HepG2 (cell line): ENCODE data around the gene SLFN11. TPM values are rescaled to one million over a fixed set of nuclear protein-coding genes. Genes with fewer than 3 reads are reported as not detected.

Experiments used
- ATAC-seq: fragments of 200-7000 bp; cut with Tn5 transposase; 3 replicates; pipeline ENCODE4 v1.9.1; 2020; ENCODE audit warnings: mild to moderate bottlenecking, moderate library complexity
- BruUV-seq: library from RNA; stranded (reverse); fragments of 400-500 nt; replicated peaks from 2 replicates; lab custom pipeline; 2021; lab: Mats Ljungman, UMichigan
- CTCF ChIA-PET: fragments of 300-600 bp; formaldehyde crosslinking; extraction: SDS; loops from one replicate; lab custom pipeline; 2021; ENCODE audit warnings: low total read pairs, inconsistent platforms, low intra/inter-chr PET ratio; lab: Yijun Ruan, JAX
- POLR2A ChIA-PET: fragments of 350-600 bp; sonication (Branson Sonifier 250); formaldehyde crosslinking; loops from one replicate; lab custom pipeline; 2020; ENCODE audit warnings: antibody characterized with exemption, inconsistent platforms; lab: Yijun Ruan, JAX
- DNase-seq: peaks from one replicate; pipeline ENCODE4 v3.0.0-alpha.2; 2015; ENCODE audit warnings: low spot score
- FAIRE-seq: peaks from 3 replicates; lab custom pipeline; 2011; peaks lifted over from hg19 to GRCh38; lab: Jason Lieb, UNC
- H2AFZ ChIP-seq: one replicate; pipeline ENCODE4 v1.6.1; 2011; ENCODE audit warnings: low read length, inconsistent platforms
- H3K27ac ChIP-seq: fragments of 300-600 bp; 3 replicates; pipeline ENCODE4 v1.8.0; 2011; ENCODE audit warnings: mixed run types, mild to moderate bottlenecking, mixed read lengths, low read length, inconsistent platforms; ENCODE audit not compliant: insufficient read depth; ENCODE audit errors: extremely low read length
- H3K27me3 ChIP-seq, 2 experiments: fragments of 200-600 bp in 1 of 2; 2 replicates in 1 of 2; 3 replicates in 1 of 2; pipeline versions ENCODE4 v1.6.0 to v1.8.0; 2011; ENCODE audit warnings: low read length in 2 of 2, mild to moderate bottlenecking in 2 of 2, moderate library complexity in 2 of 2, inconsistent platforms in 1 of 2; ENCODE audit not compliant: insufficient read depth in 2 of 2, control insufficient read depth in 1 of 2
- H3K36me3 ChIP-seq, 2 experiments: fragments of 200-600 bp in 1 of 2; replicated peaks in 1 of 2; 2 replicates in 1 of 2; 3 replicates in 1 of 2; pipeline versions ENCODE4 v1.5.1 to v1.8.0; 2011; ENCODE audit warnings: low read length in 2 of 2, inconsistent platforms in 1 of 2; ENCODE audit not compliant: insufficient read depth in 2 of 2, control insufficient read depth in 1 of 2
- H3K4me1 ChIP-seq: 2 replicates; pipeline ENCODE4 v1.5.1; 2012; ENCODE audit warnings: low read length, inconsistent platforms; ENCODE audit not compliant: insufficient read depth
- H3K4me2 ChIP-seq: 2 replicates; pipeline ENCODE4 v1.6.0; 2011; ENCODE audit warnings: low read depth, low read length, inconsistent platforms
- H3K4me3 ChIP-seq, 3 experiments: fragments of 200-600 bp in 1 of 3; sonication (generic), shearing (Covaris generic) in 1 of 3; replicated peaks in 1 of 3; 2 replicates each; pipeline ENCODE4 v1.5.1; 2011 to 2016; ENCODE audit warnings: low read length in 3 of 3, inconsistent platforms in 2 of 3, low read depth in 2 of 3, mild to moderate bottlenecking in 2 of 3, control low read depth in 1 of 3, mixed read lengths in 1 of 3; ENCODE audit not compliant: insufficient read depth in 1 of 3
- H3K79me2 ChIP-seq: one replicate; pipeline ENCODE4 v1.6.1; 2011; ENCODE audit warnings: low read length, inconsistent platforms; ENCODE audit not compliant: insufficient read depth
- H3K9ac ChIP-seq: 2 replicates; pipeline ENCODE4 v1.6.0; 2011; ENCODE audit warnings: mild to moderate bottlenecking, low read depth, low read length, inconsistent platforms; ENCODE audit not compliant: insufficient read depth
- H3K9me3 ChIP-seq: 2 replicates; pipeline ENCODE4 v1.5.1; 2012; ENCODE audit warnings: mild to moderate bottlenecking, low read length
- H4K20me1 ChIP-seq: 2 replicates; pipeline ENCODE4 v1.6.0; 2011; ENCODE audit warnings: inconsistent platforms, mild to moderate bottlenecking, low read length, moderate library complexity; ENCODE audit not compliant: insufficient read depth
- ATF7 ChIP-seq, 2 experiments: fragments of 450-650 bp in 1 of 2; sonication (generic) in 1 of 2; formaldehyde crosslinking in 1 of 2; IDR thresholded peaks; 2 replicates each; pipeline versions ENCODE4 v1.4.0 to v1.6.1; 2016 to 2020; ENCODE audit warnings: antibody characterized with exemption in 1 of 2, mild to moderate bottlenecking in 1 of 2, missing genetic modification reagents in 1 of 2
- CBX2 ChIP-seq, 2 experiments: fragments of 200-600 bp in 1 of 2; sonication (generic); formaldehyde crosslinking in 1 of 2; IDR thresholded peaks; 2 replicates each; pipeline versions ENCODE4 v1.7.0 to v1.8.1; 2018 to 2022; ENCODE audit warnings: low read depth in 2 of 2, low read length in 1 of 2, mild to moderate bottlenecking in 1 of 2, missing genetic modification reagents in 1 of 2
- MAFF ChIP-seq: IDR thresholded peaks from 2 replicates; pipeline ENCODE4 v1.6.1; 2011; ENCODE audit warnings: low read depth, low read length, improper control_type of control experiment
- MAFK ChIP-seq, 2 experiments: IDR thresholded peaks in 1 of 2; conservative IDR thresholded peaks in 1 of 2; 2 replicates each; pipeline ENCODE4 v1.6.1; 2011; ENCODE audit warnings: improper control_type of control experiment in 2 of 2, low read length in 2 of 2
- RXRB ChIP-seq: IDR thresholded peaks from 2 replicates; pipeline ENCODE4 v1.6.1; 2016; ENCODE audit warnings: borderline replicate concordance, missing genetic modification reagents, missing compliant biosample characterization
- ZNF629 ChIP-seq: sonication (generic); formaldehyde crosslinking; conservative IDR thresholded peaks from 2 replicates; pipeline ENCODE4 v1.5.0; 2020; ENCODE audit warnings: missing genetic modification reagents
- WGBS: methylation state at CpG from one replicate; pipeline ENCODE4 v1.1.6; 2017; ENCODE audit warnings: low lambda C conversion rate; 5-methylcytosine and 5-hydroxymethylcytosine counted together
- in situ Hi-C: cut with HindIII; loops from 2 replicates; pipeline ENCODE4 v1.10.0; 2017; ENCODE audit warnings: low pct_unique_long_range_greater_than_20kb; ENCODE audit not compliant: extremely low pct_ligation_motif_present
- intact Hi-C: fragments of 100-400 bp; cut with micrococcal nuclease; formaldehyde crosslinking; loops from one replicate; pipeline ENCODE4 v1.10.0; 2022; ENCODE audit not compliant: unreplicated experiment
- polyA plus RNA-seq, 8 experiments: library from polyadenylated mRNA; depleted of rRNA in 3 of 8; stranded (reverse) in 7 of 8; unstranded in 1 of 8; fragments of >200 nt; fragmentation: Illumina TruSeq in 4 of 8; extraction: Trizol in 4 of 8; gene quantifications; 2 replicates each; pipeline versions ENCODE4 v1.2.1 to v1.2.3, GENCODE V29; 2011 to 2016; ENCODE audit warnings: low read depth in 4 of 8, missing spikeins in 1 of 8, mixed read lengths in 1 of 8; ENCODE audit not compliant: insufficient read depth in 1 of 8
- total RNA-seq, 5 experiments: library from RNA; depleted of rRNA; stranded (reverse); fragments of >200 nt; fragmentation: Illumina TruSeq; extraction: Trizol; gene quantifications; 2 replicates each; pipeline ENCODE4 v1.2.3, GENCODE V29; 2016; ENCODE audit warnings: low read depth in 1 of 5

Gene SLFN11
- total and polyA plus RNA-seq, 2 of the 13 experiments (the other 11 are each of a cell fraction or from before 2014, with no cell fraction given): not detected

- H3K9ac ChIP-seq: no peak overlapping the region
- no peak overlapping the region for H3K27ac ChIP-seq
- BruUV-seq: no TSS peak
- H3K4me3 ChIP-seq: no peak overlapping the region
- no peaks in the 10 kb centered on the region for H4K20me1 ChIP-seq
- CTCF ChIA-PET: no interaction called here
- TF ChIP-seq MAFK (conservative IDR thresholded peaks at IDR 0.05 in 1 of 2, IDR thresholded peaks at IDR 0.05 in 1 of 2; ENCODE audit: low read length in 2 of 2): peak; percentile 50 to 76; a peak in 2 of 4 replicates
- peak; percentile 58; the same call in 1 of the 2 replicates for TF ChIP-seq MAFF
- no peak for TF ChIP-seq ZNF629 (CRISPR knock-in tag)
- TF ChIP-seq, all 625 proteins: peak for 2
- no peak for ATAC-seq
- POLR2A ChIA-PET: no interaction called here
- in situ Hi-C loops (no loop called here), intact Hi-C loops (no loop called here)
- H2AFZ ChIP-seq: no peak overlapping the region
- DNase-seq: no peak
- no peak overlapping the region for H3K4me2 ChIP-seq
- no peaks in the 10 kb centered on the region for H3K4me1 ChIP-seq
- WGBS: 3% methylated on average over 1 of the region's 1 CpG
- no peaks in the 10 kb centered on the region for H3K36me3 ChIP-seq
- H3K9me3 ChIP-seq: no peaks in the 10 kb centered on the region
- peaks cover 7 to 28% of the 10 kb centered on the region in 2 experiments; a peak in 4 of 5 replicates for H3K27me3 ChIP-seq
- no peak for FAIRE-seq
- H3K79me2 ChIP-seq: no peaks in the 10 kb centered on the region
Measured at GRCh38 chr17:35376245-35376644, 2.8 kb upstream of the SLFN11 start.

- TF ChIP-seq ATF7 (IDR thresholded peaks at IDR 0.05) (peak; percentile 34; the same call in 1 of the 2 replicates), ATF7 (CRISPR knock-in tag; IDR thresholded peaks at IDR 0.05) (no peak), RXRB (no peak), CBX2 (IDR thresholded peaks at IDR 0.05; ENCODE audit: low read depth, low read length) (peak; percentile 93; the same call in 1 of the 2 replicates), CBX2 (CRISPR knock-in tag; IDR thresholded peaks at IDR 0.05; ENCODE audit: low read depth) (no peak)
- TF ChIP-seq, all 625 proteins: peak for 2
- H3K9me3 ChIP-seq: no peaks in the 10 kb centered on the region
- POLR2A ChIA-PET: no interaction called here
- peak overlapping the region; percentile 57 for H3K4me2 ChIP-seq
- WGBS: 17% methylated on average over 3 of the region's 3 CpGs
- ATAC-seq (no peak), DNase-seq (no peak), FAIRE-seq (no peak)
- no peak overlapping the region for H3K27ac ChIP-seq
- in situ Hi-C loops (no loop called here), intact Hi-C loops (no loop called here)
- no peaks in the 10 kb centered on the region for H3K4me1 ChIP-seq
- no TSS peak for BruUV-seq
- H3K36me3 ChIP-seq: no peaks in the 10 kb centered on the region
- no peak overlapping the region for H2AFZ ChIP-seq
- H3K9ac ChIP-seq: no peak overlapping the region
- CTCF ChIA-PET: no interaction called here
- H3K27me3 ChIP-seq: peaks cover 7 to 28% of the 10 kb centered on the region in 2 experiments; a peak in 4 of 5 replicates
- no peaks in the 10 kb centered on the region for H4K20me1 ChIP-seq
- H3K79me2 ChIP-seq: no peaks in the 10 kb centered on the region
- peak overlapping the region in 1 of 3 experiments; percentile 13; a peak in 1 of 6 replicates for H3K4me3 ChIP-seq
Measured at GRCh38 chr17:35374766-35375344, 1.4 kb upstream of the SLFN11 start.
